Measurements from ENCODE around the gene ABTB1. TPM values are rescaled to one million over a fixed set of nuclear protein-coding genes. Genes with fewer than 3 reads are reported as not detected.

ABTB1 gene
- total RNA-seq, 4 donors from 2014 or later: 17.6 to 91.9 (median 51.3) TPM

GRCh38 chr3:127720985-127721935, 48.5 kb downstream of the ABTB1 start:
- TF ChIP-seq CTCF (IDR thresholded peaks at IDR 0.05; ENCODE audit: low read depth): no peak

- no peak for TF ChIP-seq CTCF (IDR thresholded peaks at IDR 0.05; ENCODE audit: low read depth)
Measured at GRCh38 chr3:127722091-127722784, 49.5 kb downstream of the ABTB1 start.

- TF ChIP-seq CTCF (IDR thresholded peaks at IDR 0.05; ENCODE audit: low read depth): no peak
Measured at GRCh38 chr3:127723011-127723567, 50.3 kb downstream of the ABTB1 start.

GRCh38 chr3:127726894-127727293, 54.1 kb downstream of the ABTB1 start:
- no peak for TF ChIP-seq CTCF (IDR thresholded peaks at IDR 0.05; ENCODE audit: low read depth)

GRCh38 chr3:127728417-127729015, 55.8 kb downstream of the ABTB1 start:
- no peak for TF ChIP-seq CTCF (IDR thresholded peaks at IDR 0.05; ENCODE audit: low read depth)

- no peak for TF ChIP-seq CTCF (IDR thresholded peaks at IDR 0.05; ENCODE audit: low read depth)
Measured at GRCh38 chr3:127729556-127730056, 56.9 kb downstream of the ABTB1 start.
